ENCODE measurements around the gene CEBPB.
A peak's percentile ranks its signal among the peaks of the same experiment; 100 is the strongest.

CEBPB gene

GRCh38 chr20:50163570-50164317 is 26.9 kb upstream of the CEBPB start:
- no peak overlapping the region for H3K27ac ChIP-seq

DNA sequence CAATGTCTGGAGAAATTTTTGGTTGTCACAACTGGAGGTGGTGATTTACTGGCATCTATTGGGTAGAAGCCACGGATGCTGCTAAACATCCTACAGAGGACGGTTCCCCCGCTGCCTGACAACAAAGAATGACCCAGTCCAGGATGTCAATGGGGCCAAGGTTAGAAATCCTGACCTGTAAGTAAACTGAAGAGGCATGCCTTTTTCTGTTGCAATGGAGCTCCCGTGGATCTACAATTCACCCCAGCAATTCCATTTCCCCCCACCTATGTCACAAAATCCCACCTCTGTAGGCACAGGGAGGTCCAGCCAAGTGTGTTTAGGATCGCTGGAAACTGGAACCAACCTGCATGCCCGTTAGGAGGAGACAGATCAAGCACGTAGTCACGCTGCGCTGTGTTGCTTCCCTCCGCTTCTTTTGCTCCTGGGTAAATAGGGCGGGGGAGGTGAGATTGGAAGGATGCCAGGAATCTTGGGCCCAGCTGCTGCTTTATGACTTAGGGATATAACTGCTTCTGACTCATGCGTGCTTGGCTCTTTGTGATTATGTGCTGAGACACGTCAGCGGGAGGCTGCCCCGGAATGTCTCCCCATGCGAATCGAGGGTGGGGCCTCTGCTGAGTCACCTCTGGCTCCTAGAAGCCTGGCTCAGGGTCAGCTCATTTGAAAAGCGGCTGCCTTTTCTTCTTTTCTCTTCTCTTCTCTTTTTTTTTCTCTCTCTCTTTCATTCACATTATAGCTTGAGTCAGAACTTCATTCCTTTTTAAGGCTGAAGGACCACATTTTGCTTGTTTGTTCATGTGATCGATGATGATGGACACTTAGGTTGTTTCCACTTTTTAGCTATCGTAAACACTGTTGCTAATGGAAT is 24.7 kb upstream of the CEBPB start:
- H3K27ac ChIP-seq, result peak overlapping the region; percentile 79
- TF ChIP-seq, protein P1, sequence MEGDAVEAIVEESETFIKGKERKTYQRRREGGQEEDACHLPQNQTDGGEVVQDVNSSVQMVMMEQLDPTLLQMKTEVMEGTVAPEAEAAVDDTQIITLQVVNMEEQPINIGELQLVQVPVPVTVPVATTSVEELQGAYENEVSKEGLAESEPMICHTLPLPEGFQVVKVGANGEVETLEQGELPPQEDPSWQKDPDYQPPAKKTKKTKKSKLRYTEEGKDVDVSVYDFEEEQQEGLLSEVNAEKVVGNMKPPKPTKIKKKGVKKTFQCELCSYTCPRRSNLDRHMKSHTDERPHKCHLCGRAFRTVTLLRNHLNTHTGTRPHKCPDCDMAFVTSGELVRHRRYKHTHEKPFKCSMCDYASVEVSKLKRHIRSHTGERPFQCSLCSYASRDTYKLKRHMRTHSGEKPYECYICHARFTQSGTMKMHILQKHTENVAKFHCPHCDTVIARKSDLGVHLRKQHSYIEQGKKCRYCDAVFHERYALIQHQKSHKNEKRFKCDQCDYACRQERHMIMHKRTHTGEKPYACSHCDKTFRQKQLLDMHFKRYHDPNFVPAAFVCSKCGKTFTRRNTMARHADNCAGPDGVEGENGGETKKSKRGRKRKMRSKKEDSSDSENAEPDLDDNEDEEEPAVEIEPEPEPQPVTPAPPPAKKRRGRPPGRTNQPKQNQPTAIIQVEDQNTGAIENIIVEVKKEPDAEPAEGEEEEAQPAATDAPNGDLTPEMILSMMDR (conservative IDR thresholded peaks at IDR 0.05), result 0 out of 2 replicates have a peak, but pooled peaks have one; percentile 11

More at GRCh38 chr20:50163570-50164317, 26.9 kb upstream of the CEBPB start:
- TF ChIP-seq, protein P1 (conservative IDR thresholded peaks at IDR 0.05), result no peak

DNA sequence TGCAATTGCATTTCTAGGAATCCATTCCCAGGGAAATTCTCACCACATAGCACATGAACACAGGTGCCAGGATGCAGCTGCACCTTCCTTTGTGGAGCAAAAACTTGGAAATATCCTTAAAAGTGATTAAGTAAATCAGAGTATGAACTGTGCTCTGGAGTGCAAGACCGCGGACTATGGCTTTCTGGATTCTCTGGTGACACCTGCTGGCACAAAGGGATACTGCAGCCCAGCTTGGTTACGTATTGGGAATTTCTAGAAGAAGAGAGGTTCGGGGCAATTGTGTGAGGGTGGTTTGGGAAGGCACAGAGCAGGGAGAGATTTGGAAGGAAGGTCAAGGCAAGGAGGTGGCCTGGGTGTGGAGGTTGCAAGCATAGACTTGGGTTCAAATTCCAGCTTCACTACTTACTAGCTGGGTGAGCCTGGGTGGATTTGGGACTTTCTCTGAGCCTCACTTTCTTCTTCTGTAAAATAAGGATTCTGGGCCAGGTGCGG is 21.3 kb upstream of the CEBPB start:
- no peak overlapping the region for H3K27ac ChIP-seq

DNA sequence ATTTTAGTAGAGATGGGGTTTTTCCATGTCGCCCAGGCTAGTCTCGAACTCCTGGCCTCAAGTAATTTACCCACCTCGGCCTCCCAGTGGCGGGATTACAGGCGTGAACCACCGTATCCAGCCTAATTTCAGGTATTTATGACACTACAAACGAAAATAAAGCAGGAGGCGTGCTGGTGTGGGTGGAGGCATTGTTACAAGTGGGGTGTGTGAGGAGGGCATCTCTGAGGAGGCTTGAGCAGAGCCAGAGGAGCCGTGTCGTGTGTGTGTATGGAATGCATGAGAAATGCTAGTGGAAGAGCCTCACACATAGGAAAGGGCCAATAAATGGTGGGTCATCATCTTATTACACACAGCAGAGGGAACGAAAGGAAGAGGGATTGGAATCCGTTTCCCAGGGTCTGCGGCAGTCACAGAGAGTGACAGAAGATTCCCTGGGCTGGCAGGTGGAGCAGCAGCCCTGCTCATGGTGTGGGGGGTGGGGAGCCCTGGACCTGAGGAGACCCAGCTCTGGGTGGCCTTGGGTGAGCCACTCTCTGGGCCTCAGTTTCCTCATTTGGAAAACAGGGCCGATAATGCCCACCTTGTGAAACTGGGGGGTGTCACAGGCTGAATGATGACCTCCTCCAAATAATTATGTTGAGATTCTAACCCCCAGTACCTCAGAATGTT is 19.9 kb upstream of the CEBPB start:
- H3K27ac ChIP-seq, result no peak overlapping the region
- TF ChIP-seq, protein P1 (conservative IDR thresholded peaks at IDR 0.05), result no peak

More for the DNA sequence above, 21.3 kb upstream of the CEBPB start:
- TF ChIP-seq, protein P1 (conservative IDR thresholded peaks at IDR 0.05), result peak; percentile 98

DNA sequence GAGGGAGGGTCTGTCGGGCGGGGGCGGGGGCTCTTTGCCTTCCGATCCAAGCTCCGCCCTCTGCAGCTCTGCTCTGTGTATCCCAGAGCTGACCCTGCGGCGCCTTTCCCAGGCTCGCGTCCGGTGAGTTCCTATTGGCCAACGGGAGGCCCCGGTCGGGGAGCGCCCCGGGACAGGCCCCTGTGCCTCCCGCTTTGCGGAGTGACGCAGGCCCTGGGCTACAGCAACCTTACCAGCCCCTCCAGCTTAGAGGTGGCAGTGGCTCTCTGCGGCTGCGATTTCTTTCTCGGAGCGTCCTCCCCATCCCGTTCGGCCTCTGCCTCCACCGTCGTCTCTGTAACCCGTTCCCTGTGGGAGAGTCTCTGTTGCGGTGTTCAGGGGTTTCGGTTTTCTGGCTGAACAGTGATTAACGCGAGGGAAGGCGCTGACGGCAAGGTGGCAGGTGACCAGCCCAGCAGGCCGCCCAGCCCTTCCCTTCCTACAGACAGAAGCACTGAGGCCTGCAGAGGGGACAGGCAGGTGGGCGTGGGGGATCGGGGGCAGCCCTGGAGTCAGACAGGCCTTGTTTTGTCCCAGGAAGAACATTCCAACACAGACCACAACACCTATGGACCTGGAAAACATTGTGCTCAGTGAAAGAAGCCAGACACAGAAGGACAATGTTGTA is 18.1 kb upstream of the CEBPB start:
- TF ChIP-seq, protein P1 (conservative IDR thresholded peaks at IDR 0.05), result no peak
- H3K27ac ChIP-seq, result peak overlapping the region; percentile 76

DNA sequence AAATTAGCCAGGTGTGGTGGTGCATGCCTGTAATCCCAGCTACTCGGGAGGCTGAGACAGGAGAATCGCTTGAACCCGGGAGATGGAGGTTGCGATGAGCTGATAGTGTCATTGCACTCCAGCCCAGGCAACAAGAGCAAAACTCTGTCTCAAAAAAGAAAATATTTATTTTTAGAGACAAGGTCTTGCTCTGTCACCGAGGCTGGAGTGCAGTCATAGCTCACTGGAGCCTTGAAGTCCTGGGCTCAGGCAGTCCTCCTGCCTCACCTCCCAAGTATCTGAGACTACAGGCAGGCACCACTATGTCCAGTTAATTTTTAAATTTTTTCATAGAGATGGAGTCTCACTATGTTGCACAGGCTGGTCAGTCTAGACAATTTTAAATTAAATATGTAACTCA is 16.2 kb upstream of the CEBPB start:
- H3K27ac ChIP-seq, result no peak overlapping the region
- TF ChIP-seq, protein P1 (conservative IDR thresholded peaks at IDR 0.05), result no peak

Measured in VCaP (cell line).